GM15510 (cell line): Measurements from ENCODE around the gene TTC34.

Experiments
- POLR2A ChIP-seq: IDR thresholded peaks from 3 replicates; pipeline ENCODE4 v1.6.1; 2011; ENCODE audit warnings: borderline replicate concordance; ENCODE audit not compliant: insufficient read length; ENCODE audit errors: extremely low read depth

TTC34 gene

GRCh38 chr1:2604156-2604843 lies 197.2 kb downstream of the TTC34 start:
- TF ChIP-seq POLR2A = no peak

GRCh38 chr1:2603521-2604155 lies 197.9 kb downstream of the TTC34 start:
- no peak for TF ChIP-seq POLR2A

GRCh38 chr1:2602866-2603520 lies 198.5 kb downstream of the TTC34 start:
- no peak for TF ChIP-seq POLR2A

GRCh38 chr1:2602311-2602835 lies 199.1 kb downstream of the TTC34 start:
- no peak for TF ChIP-seq POLR2A

GRCh38 chr1:2601721-2602303 lies 199.7 kb downstream of the TTC34 start:
- no peak for TF ChIP-seq POLR2A

- TF ChIP-seq POLR2A = no peak
Observed at GRCh38 chr1:2598329-2598931, 203.1 kb downstream of the TTC34 start.

GRCh38 chr1:2597441-2598328 lies 203.8 kb downstream of the TTC34 start:
- no peak for TF ChIP-seq POLR2A

- no peak for TF ChIP-seq POLR2A
Observed at GRCh38 chr1:2596530-2597333, 204.8 kb downstream of the TTC34 start.

GRCh38 chr1:2595812-2596529 lies 205.5 kb downstream of the TTC34 start:
- no peak for TF ChIP-seq POLR2A

- TF ChIP-seq POLR2A = no peak
Observed at GRCh38 chr1:2595261-2595811, 206.2 kb downstream of the TTC34 start.

- TF ChIP-seq POLR2A = no peak
Observed at GRCh38 chr1:2594641-2595131, 206.8 kb downstream of the TTC34 start.
